KMS-11 (cell line): ENCODE data around the gene WDFY2.

Source experiments
- H2AFZ ChIP-seq: fragments of 200-600 bp; sonication (generic); 2 replicates; pipeline ENCODE4 v1.6.1; 2016; ENCODE audit warnings: antibody characterized with exemption, mixed run types, low read depth
- H3K27ac ChIP-seq: fragments of 200-600 bp; sonication (generic); 2 replicates; pipeline ENCODE4 v1.6.1; 2016; ENCODE audit warnings: mild to moderate bottlenecking, mixed run types
- H3K27me3 ChIP-seq: fragments of 200-600 bp; sonication (generic); 2 replicates; pipeline ENCODE4 v1.6.1; 2017; ENCODE audit warnings: mild to moderate bottlenecking, low read depth, mixed run types, moderate library complexity; ENCODE audit not compliant: insufficient read depth
- H3K36me3 ChIP-seq: fragments of 200-600 bp; sonication (generic); 2 replicates; pipeline ENCODE4 v1.6.1; 2017; ENCODE audit warnings: mild to moderate bottlenecking, mixed run types; ENCODE audit not compliant: insufficient read depth
- H3K4me1 ChIP-seq: fragments of 200-600 bp; sonication (generic); 2 replicates; pipeline ENCODE4 v1.6.1; 2016; ENCODE audit warnings: mild to moderate bottlenecking, low read depth, mixed run types; ENCODE audit not compliant: poor library complexity, severe bottlenecking
- H3K4me2 ChIP-seq: fragments of 200-600 bp; sonication (generic); 2 replicates; pipeline ENCODE4 v1.7.0; 2016; ENCODE audit warnings: mild to moderate bottlenecking, mixed run types
- H3K4me3 ChIP-seq: fragments of 200-600 bp; sonication (generic); IDR thresholded peaks from 2 replicates; pipeline ENCODE4 v1.6.1; 2017; ENCODE audit warnings: low read depth, low read length, mixed read lengths; ENCODE audit not compliant: insufficient read depth
- H3K79me2 ChIP-seq: fragments of 200-600 bp; sonication (generic); 2 replicates; pipeline ENCODE4 v1.6.1; 2016; ENCODE audit warnings: low read depth, mixed run types; ENCODE audit not compliant: insufficient read depth
- H3K9ac ChIP-seq: fragments of 200-600 bp; sonication (generic); 2 replicates; pipeline ENCODE4 v1.6.1; 2016; ENCODE audit warnings: mild to moderate bottlenecking, mixed run types
- H4K20me1 ChIP-seq: fragments of 200-600 bp; sonication (generic); 2 replicates; pipeline ENCODE4 v1.6.1; 2016; ENCODE audit warnings: mild to moderate bottlenecking, mixed run types; ENCODE audit not compliant: insufficient read depth
- TF ChIP-seq, protein P1 (sequence below): fragments of 200-600 bp; sonication (generic); conservative IDR thresholded peaks from 2 replicates; pipeline ENCODE4 v1.6.1; 2017; ENCODE audit warnings: low read depth, mild to moderate bottlenecking, antibody characterized with exemption, low read length, moderate library complexity, mixed read lengths

Gene WDFY2

GRCh38 chr13:51758691-51759090 lies 174.4 kb downstream of the WDFY2 start:
- no peaks in the 10 kb centered on the region for H3K27me3 ChIP-seq
- TF ChIP-seq, protein P1, sequence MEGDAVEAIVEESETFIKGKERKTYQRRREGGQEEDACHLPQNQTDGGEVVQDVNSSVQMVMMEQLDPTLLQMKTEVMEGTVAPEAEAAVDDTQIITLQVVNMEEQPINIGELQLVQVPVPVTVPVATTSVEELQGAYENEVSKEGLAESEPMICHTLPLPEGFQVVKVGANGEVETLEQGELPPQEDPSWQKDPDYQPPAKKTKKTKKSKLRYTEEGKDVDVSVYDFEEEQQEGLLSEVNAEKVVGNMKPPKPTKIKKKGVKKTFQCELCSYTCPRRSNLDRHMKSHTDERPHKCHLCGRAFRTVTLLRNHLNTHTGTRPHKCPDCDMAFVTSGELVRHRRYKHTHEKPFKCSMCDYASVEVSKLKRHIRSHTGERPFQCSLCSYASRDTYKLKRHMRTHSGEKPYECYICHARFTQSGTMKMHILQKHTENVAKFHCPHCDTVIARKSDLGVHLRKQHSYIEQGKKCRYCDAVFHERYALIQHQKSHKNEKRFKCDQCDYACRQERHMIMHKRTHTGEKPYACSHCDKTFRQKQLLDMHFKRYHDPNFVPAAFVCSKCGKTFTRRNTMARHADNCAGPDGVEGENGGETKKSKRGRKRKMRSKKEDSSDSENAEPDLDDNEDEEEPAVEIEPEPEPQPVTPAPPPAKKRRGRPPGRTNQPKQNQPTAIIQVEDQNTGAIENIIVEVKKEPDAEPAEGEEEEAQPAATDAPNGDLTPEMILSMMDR: no peak
- H3K79me2 ChIP-seq: no peaks in the 10 kb centered on the region
- no peaks in the 10 kb centered on the region for H4K20me1 ChIP-seq
- H3K4me2 ChIP-seq: no peak overlapping the region
- H2AFZ ChIP-seq: no peak overlapping the region
- peaks cover 5% of the 10 kb centered on the region for H3K4me1 ChIP-seq
- no peak overlapping the region for H3K27ac ChIP-seq
- no peaks in the 10 kb centered on the region for H3K36me3 ChIP-seq
- H3K4me3 ChIP-seq: no peak overlapping the region
- no peak overlapping the region for H3K9ac ChIP-seq

DNA sequence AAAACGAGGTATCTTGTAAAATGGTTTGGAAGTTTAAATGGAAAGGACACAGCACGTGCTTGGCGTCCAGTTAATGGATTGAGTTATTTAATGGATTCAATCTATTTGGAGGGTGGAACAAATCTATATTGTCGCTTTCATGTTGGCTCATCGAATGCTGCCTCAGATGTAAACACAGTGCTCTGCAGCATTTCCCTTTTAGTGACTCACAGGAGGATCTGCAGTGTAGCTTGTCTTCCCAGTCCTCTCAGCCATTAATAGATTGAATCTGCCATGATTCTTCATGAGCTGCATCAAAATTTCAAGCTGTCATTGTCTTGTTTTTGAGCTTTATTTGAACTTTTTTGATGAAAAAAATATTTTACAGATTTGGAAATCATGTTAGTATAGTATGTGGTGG lies 175.0 kb downstream of the WDFY2 start:
- no peak overlapping the region for H3K4me3 ChIP-seq
- H3K4me1 ChIP-seq: peaks cover 10% of the 10 kb centered on the region
- no peak overlapping the region for H3K27ac ChIP-seq
- H3K4me2 ChIP-seq: no peak overlapping the region
- H3K27me3 ChIP-seq: no peaks in the 10 kb centered on the region
- H3K79me2 ChIP-seq: no peaks in the 10 kb centered on the region
- TF ChIP-seq, protein P1: no peak
- no peaks in the 10 kb centered on the region for H3K36me3 ChIP-seq
- H3K9ac ChIP-seq: no peak overlapping the region
- no peaks in the 10 kb centered on the region for H4K20me1 ChIP-seq
- H2AFZ ChIP-seq: no peak overlapping the region

DNA sequence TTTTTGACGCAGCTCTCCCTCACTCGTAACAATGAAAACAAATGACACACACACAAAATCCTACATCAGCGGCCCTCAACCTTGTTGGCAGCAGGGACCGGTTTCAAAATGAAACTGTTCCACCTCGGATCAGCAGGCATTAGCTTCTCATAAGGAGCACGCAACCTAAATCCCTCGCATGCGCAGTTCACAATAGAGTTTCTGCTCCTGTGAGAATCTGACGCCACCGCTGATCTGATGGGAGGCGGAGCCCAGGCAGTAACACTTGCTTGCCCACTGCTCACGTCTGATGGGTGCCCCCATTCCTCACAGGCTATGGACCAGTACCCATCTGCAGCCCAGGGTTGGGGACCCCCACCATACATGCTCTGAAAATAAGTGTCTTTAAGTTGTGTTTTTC lies 176.3 kb downstream of the WDFY2 start:
- H2AFZ ChIP-seq: no peak overlapping the region
- H3K27me3 ChIP-seq: no peaks in the 10 kb centered on the region
- H4K20me1 ChIP-seq: no peaks in the 10 kb centered on the region
- no peak overlapping the region for H3K9ac ChIP-seq
- TF ChIP-seq, protein P1: no peak
- H3K4me1 ChIP-seq: peaks cover 21% of the 10 kb centered on the region
- H3K4me3 ChIP-seq: no peak overlapping the region
- H3K4me2 ChIP-seq: no peak overlapping the region
- no peak overlapping the region for H3K27ac ChIP-seq
- no peaks in the 10 kb centered on the region for H3K79me2 ChIP-seq
- H3K36me3 ChIP-seq: no peaks in the 10 kb centered on the region

GRCh38 chr13:51761643-51762350 lies 177.5 kb downstream of the WDFY2 start:
- Histone ChIP-seq H3K79me2 (no peaks in the 10 kb centered on the region), H3K9ac (no peak overlapping the region), H3K27ac (no peak overlapping the region), H3K4me2 (no peak overlapping the region), H2AFZ (no peak overlapping the region), H3K4me3 (no peak overlapping the region), H3K4me1 (peaks cover 21% of the 10 kb centered on the region), H3K36me3 (no peaks in the 10 kb centered on the region), H3K27me3 (no peaks in the 10 kb centered on the region), H4K20me1 (no peaks in the 10 kb centered on the region)
- TF ChIP-seq, protein P1: no peak
